Measurements from ENCODE around the gene WFDC10B.
"Not testable (repeated sequence)": the region's sequence is repeated elsewhere in the genome, so short reads cannot be mapped to it uniquely, and the experiment has no call there.

Gene WFDC10B

DNA sequence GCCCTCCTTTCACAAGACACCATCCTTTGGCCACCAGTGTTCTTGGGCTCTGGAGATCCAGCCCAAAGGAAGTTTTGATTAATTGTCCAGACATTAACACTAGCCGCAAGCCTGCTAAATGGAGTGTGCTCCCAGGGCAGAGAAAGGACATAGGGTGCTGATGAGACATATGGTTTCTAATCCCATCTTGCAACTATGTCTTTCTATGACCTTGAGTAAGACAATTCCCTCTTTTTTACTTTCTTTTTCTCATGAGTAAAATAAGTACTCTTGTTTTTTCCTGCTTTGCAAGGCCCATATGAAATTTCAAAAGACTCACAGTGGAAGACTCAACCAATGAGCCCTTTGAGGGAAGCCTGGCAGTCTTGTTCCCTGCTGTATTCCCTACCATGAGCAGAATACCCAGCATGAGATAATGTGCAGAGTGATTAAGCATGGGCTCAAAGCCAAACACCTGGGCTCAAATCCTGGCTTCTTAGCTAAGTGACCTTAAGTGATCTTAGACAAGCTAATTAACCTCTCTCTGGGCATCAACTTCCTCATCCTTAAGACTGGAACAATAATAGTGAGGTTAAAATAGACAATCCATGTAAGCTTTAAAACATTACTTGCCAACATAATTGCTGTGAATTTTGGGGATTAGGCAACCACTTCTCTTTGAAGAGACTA is at the start of gene WFDC10B:
Gene WFDC10B, minus strand, starts transcription at position 51 of the 669 bp plus-strand sequence. CDS start 19,027 bp downstream, outside the sequence.
- DNase-seq: no peak

DNA sequence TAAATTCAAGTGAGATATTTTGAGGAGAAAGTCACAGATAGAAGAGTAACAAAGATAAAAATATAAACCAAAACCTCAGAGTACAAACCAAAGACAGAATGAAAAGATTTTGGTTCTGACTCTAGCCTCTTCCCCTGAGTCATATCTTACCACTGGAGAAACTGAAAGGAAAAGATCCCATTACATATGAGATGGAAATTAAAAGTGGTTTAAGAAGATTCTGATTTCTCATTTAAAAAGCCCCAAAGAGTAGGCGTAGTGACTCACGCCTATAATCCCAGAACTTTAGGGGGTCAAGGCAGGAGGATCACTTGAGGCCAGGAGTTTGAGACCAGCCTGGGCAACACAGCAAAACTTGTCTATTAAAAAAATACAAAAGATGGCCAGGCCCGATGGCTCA is 47.9 kb upstream of the WFDC10B start:
- DNase-seq: no peak

- no peak for DNase-seq
Observed at GRCh38 chr20:45751721-45752120, 46.9 kb upstream of the WFDC10B start.

DNA sequence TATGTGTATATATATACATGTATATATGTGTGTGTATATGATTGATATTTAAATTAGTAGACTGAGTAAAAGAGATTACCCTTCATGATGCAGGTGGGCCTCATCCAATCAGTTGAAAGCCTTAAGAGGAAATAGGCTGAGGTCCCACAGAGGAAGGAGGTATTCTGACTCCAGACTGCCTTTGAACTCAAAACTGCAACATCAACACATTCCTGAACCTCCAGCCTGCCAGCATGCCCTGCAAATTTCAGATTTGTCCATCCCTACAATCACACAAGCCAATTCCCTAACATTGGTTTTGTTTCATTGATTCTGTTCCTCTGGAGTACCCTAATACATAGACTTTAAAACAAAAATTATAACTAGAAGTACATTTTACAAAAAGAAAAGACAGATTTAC is 40.2 kb upstream of the WFDC10B start:
- DNase-seq: no peak

DNA sequence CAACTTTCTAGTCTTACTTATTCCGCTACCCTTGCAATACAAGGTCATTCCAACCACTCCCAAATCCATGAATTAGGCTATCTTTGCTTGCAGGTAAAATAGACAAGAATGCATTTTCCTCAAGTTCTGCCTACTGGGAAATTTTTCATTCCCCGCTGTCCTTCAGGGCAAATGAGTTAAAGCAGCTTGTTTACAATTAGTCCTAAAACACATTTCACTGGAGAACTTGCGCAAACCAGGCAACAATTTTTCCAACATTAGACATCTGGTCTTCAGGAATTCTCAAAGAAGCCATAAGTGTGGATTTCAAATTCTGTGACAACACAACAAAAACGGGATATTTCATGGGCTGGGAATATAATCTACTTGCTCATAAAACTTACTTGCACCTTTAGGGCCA is 37.8 kb upstream of the WFDC10B start:
- DNase-seq: no peak

GRCh38 chr20:45735988-45736387 is 31.2 kb upstream of the WFDC10B start:
- DNase-seq: no peak

DNA sequence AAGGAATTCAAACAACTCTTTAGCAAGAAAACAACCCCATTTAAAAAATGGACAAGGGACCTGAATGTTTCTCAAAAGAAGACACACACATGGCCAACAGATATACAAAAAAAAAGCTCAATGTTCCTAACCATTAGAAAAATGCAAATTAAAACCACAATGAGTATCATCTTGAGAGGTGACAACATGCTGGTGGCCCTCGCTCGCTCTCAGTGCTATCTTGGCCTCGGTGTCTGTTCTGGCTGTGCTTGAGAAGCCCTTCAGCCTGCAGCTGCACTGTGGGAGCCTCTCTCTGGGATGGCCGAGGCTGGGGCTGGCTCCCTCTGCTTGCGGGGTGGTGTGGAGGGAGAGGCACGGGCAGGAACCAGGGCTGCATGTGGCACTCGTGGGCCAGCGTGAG is 30.7 kb upstream of the WFDC10B start:
- no peak for DNase-seq

DNA sequence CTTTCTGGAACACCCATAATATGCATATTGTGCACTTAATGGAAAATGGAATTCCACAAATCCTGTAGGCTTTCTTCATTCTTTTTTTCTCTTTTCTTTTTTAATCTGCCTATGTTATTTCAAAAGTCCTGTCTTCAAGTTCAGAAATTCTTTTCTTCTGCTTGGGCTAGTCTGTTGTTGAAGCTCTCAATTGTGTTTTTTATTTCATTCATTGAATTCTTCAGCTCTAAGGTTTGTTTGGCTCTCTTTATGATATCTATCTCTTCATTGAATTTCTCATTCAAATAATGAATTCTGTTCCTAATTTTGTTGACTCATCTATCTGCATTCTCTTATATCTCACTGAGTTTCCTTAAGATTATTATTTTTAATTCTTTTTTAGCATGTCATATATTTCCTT is 27.4 kb upstream of the WFDC10B start:
- no peak for DNase-seq

DNA sequence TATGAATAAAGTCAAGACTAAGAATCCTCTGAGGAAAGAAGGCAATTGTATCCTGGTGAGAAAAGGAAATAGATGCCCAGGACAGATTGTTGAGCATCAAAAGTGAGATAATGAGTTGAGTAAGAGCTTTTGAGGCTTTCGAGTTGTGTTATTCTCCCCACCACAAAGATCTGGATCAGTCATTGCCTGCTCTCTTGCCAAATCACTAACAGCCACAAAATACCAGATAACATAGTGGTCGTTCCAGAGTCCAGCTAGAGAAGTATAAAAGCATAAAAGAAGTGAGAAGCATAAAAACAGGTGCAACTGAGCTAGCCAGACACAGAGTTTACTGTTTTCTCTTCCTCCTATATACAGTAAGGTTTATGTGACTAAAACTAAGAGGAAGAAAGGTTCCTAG is 22.2 kb upstream of the WFDC10B start:
- no peak for DNase-seq

GRCh38 chr20:45725134-45725533 is 20.3 kb upstream of the WFDC10B start:
- no peak for DNase-seq

GRCh38 chr20:45722047-45722446 is 17.2 kb upstream of the WFDC10B start, which contains the start of gene SPINT4:
SPINT4 (plus strand) TSS chr20:45722347; CDS start chr20:45722368, 21 bp downstream.
- no peak for DNase-seq

DNA sequence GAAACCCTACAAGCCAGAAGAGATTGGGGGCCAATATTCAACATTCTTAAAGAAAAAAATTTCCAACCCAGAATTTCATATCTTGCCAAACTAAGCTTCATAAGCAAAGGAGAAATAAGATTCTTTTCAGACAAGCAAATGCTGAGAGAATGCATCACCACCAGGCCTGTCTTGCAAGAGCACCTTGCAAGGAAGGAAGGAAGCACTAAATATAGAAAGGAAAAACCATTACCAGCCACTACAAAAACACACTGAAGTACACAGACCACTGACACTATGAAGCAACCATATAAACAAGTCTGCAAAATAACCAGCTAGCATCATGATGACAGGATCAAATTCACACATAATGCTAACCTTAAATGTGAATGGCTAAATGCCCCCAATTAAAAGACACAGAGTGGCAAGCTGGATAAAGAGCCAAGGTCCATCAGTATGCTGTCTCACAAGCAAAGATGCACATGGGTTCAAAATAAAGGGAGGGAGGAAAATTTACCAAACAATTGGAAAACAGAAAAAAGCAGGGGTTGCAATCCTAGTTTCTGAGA is 11.4 kb upstream of the WFDC10B start:
- DNase-seq: not testable (repeated sequence)

DNA sequence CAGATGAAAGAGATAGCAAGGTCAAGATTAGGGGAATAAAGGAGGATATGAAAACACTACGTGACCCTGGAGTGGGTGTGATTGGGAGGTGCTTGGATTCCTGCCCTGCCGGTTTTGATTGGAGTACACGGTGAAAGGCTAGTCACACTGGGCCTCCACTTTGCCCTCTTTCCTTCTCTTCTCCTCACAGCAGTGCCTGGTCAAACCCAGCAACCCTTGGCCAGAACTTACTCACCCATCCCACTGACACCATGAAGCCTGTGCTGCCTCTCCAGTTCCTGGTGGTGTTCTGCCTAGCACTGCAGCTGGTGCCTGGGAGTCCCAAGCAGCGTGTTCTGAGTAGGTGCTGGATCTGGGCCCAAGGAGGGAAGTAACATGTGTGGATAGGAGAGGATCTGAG is 2.9 kb downstream of the WFDC10B start, which contains the start of gene WFDC13:
Gene WFDC13, plus strand, starts transcription at position 166 of the 400 bp plus-strand sequence. Its CDS starts 86 bp downstream, at position 252.
- DNase-seq: no peak

- no peak for DNase-seq
Observed at GRCh38 chr20:45701104-45701503, 3.7 kb downstream of the WFDC10B start.

DNA sequence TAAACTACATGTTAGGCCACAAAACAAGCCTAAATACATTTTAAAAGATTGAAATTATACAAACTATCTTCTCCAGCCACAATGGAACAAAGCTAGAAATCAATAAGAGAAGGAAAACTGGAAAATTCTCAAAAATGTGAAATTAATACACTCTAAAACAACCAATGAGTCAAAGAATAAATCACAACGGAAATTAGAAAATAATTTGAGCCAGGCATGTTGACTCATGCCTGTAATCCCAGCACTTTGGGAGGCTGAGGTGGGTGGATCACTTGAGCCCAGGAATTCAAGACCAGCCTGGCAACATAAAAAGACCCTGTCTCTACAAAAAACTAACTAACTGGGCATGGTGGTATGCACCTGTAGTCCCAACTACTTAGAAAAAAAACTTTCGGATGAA is 9.3 kb downstream of the WFDC10B start:
- DNase-seq: no peak

- DNase-seq: not testable (repeated sequence)
Observed at GRCh38 chr20:45693346-45693745, 11.5 kb downstream of the WFDC10B start.

DNA sequence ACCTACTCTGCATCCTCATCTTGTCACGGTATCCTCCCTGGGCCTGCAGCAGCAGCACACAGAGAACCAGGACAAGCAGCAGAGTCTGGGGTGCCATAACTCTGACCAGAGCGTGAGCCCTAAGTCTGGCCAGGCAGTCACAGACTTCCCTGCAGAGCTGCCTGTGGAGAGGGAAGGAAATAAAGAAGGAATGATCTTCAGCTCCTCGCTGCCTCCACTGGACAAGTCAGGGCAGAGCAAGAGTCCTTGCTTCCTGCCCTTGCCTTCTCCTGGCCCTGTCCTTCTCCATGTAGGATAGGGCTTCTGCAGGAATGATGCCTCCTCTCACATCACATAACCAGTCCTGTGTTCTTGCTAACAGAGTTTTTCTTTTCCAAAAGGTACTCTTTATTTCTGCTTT is 18.9 kb downstream of the WFDC10B start:
- DNase-seq: no peak

DNA sequence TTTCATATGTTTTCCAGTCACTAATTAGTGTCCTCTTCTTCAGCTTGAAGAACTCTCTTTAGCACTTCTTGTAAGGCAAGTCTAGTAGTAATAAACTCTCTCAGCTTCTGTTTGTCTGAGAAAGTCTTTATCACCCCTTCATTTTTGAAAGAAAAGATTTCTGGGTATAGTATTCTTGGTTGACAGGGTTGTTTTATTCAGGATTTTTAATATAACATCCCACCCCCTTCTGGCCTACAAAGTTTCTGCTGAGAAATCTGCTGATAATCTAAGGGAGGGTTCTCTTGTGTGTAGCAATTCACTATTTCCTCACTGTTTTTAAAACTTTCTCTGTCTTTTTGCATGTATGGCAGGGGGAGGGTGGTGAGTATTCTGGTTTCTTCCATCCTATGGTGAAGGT is 25.2 kb downstream of the WFDC10B start:
- no peak for DNase-seq

GRCh38 chr20:45672765-45673164 is 32.1 kb downstream of the WFDC10B start:
- no peak for DNase-seq

- DNase-seq: no peak
Observed at GRCh38 chr20:45670139-45670538, 34.7 kb downstream of the WFDC10B start, which contains the start of gene WFDC11. WFDC11 (minus strand) TSS chr20:45670239; CDS start chr20:45650600, 19,639 bp downstream.

- not testable (repeated sequence) for DNase-seq
Observed at GRCh38 chr20:45657038-45657437, 47.8 kb downstream of the WFDC10B start.

DNA sequence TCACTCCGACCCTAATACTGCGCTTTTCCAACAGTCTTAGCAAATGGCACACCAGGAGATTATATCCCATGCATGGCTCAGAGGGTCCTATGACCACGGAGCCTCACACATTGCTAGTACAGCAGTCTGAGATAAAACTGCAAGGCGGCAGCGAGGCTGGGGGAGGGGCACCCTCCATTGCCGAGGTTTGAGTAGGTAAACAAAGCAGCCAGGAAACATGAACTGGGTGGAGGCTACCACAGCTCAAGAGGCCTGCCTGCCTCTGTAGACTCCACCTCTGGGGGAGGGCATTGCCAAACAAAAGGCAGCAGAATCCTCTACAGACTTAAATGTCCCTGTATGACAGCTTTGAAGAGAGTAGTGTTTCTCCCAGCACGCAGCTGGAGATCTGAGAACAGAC is 53.1 kb downstream of the WFDC10B start:
- not testable (repeated sequence) for DNase-seq

GRCh38 chr20:45649312-45649863 is 55.4 kb downstream of the WFDC10B start:
- DNase-seq: no peak

DNA sequence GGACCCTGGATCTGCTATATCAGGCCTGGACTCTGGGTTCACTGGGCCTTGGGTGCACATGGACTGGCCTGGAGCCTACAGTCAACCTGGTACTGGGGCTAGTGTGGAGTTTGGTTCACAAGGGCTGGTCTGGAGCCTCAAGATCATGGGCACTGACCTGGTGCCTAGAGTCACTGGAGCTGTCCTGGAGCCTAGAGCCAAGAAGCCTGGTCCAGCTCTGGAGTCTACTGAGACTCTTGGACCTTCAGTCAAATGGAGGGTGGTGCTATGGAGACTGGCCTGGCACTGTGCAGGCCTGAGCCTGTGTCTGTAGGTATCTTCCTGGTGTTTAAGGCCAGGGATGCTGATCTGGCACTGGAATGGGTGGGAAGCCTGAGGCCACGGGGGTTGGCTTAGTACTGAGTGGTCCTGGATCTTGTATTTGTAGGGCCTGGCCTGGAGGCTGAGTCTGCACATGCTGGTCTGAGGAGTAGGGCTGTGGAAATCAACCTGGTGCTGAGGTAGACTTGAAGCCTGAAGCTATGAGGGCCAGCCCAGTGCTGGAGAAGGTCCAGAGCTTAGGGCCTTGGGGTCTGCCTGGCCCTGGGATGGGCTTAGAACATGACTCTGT is 57.3 kb downstream of the WFDC10B start:
- no peak for DNase-seq

All from NCI-H1417 treated with DMSO at 0.1 percent for 48 hours (cell line).